Measurements from ENCODE around the gene SETD1B. TPM values are rescaled to one million over a fixed set of nuclear protein-coding genes. Genes with fewer than 3 reads are reported as not detected.

Gene SETD1B
- total and polyA plus RNA-seq, 2 experiments from 2014 or later: 2.5 to 3.8 TPM

DNA sequence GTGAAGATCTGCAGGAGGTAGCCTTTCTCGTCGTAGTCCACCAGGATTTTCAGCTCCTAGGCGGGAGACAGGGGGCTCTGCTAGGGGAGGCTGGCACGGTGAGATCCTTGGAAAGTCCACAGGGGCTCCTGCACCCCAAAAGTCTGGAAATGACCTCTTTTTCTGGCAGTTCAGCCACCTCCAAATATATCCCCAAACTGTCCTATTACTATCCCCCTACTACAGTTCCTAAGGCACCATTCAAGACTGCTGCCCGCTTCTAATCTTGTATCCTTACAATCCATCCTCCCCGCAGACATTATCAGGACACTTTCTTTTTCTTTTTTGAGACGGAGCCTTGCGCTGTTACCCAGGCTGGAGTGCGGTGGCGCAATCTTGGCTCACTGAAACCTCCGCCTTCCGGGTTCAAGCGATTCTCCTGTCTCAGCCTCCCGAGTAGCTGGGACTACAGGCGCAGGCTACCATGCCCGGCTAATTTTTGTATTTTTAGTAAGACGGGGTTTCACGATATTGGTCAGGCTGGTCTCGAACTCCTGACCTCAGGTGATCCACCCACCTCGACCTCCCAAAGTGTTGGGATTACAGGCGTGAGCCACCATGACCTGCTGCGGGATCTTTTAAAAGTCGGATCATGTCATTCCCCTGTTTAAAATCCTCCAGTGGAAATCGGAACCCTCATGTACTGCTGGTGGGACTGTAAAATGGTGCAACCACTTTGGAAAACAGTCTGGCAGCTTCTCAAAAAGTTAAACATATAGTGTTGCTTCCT lies 36.4 kb downstream of the SETD1B start:
- peak overlapping the region; percentile 80 for H3K4me2 ChIP-seq
- no peaks in the 10 kb centered on the region for H3K27me3 ChIP-seq
- H3K27ac ChIP-seq: peak overlapping the region; percentile 32
- no peaks in the 10 kb centered on the region for H3K9me2 ChIP-seq (replicated peaks; ENCODE audit: insufficient read depth)
- TF ChIP-seq, protein P1, sequence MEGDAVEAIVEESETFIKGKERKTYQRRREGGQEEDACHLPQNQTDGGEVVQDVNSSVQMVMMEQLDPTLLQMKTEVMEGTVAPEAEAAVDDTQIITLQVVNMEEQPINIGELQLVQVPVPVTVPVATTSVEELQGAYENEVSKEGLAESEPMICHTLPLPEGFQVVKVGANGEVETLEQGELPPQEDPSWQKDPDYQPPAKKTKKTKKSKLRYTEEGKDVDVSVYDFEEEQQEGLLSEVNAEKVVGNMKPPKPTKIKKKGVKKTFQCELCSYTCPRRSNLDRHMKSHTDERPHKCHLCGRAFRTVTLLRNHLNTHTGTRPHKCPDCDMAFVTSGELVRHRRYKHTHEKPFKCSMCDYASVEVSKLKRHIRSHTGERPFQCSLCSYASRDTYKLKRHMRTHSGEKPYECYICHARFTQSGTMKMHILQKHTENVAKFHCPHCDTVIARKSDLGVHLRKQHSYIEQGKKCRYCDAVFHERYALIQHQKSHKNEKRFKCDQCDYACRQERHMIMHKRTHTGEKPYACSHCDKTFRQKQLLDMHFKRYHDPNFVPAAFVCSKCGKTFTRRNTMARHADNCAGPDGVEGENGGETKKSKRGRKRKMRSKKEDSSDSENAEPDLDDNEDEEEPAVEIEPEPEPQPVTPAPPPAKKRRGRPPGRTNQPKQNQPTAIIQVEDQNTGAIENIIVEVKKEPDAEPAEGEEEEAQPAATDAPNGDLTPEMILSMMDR (IDR thresholded peaks at IDR 0.05; ENCODE audit: poor library complexity): no peak
- TF ChIP-seq EZH2phosphoT487 (IDR thresholded peaks at IDR 0.05; ENCODE audit: low read depth, severe bottlenecking, unreplicated experiment): no peak
- peak overlapping the region; percentile 23 for H3K4me3 ChIP-seq
- H3K79me2 ChIP-seq: no peaks in the 10 kb centered on the region
- H3K9me3 ChIP-seq (ENCODE audit: low read depth): no peaks in the 10 kb centered on the region
- peak overlapping the region; percentile 57 for H2AFZ ChIP-seq
- H3K36me3 ChIP-seq (replicated peaks; ENCODE audit: insufficient read depth, low read depth): no peaks in the 10 kb centered on the region
- DNase-seq (ENCODE audit: low spot score): no peak
- peaks cover 6% of the 10 kb centered on the region for H3K4me1 ChIP-seq (ENCODE audit: insufficient read depth)
- no peaks in the 10 kb centered on the region for H4K20me1 ChIP-seq (ENCODE audit: insufficient read depth, poor library complexity, severe bottlenecking)
- 78% methylated on average over 24 of the region's 24 CpGs for WGBS (ENCODE audit: low lambda C conversion rate, missing lambda C conversion rate)

DNA sequence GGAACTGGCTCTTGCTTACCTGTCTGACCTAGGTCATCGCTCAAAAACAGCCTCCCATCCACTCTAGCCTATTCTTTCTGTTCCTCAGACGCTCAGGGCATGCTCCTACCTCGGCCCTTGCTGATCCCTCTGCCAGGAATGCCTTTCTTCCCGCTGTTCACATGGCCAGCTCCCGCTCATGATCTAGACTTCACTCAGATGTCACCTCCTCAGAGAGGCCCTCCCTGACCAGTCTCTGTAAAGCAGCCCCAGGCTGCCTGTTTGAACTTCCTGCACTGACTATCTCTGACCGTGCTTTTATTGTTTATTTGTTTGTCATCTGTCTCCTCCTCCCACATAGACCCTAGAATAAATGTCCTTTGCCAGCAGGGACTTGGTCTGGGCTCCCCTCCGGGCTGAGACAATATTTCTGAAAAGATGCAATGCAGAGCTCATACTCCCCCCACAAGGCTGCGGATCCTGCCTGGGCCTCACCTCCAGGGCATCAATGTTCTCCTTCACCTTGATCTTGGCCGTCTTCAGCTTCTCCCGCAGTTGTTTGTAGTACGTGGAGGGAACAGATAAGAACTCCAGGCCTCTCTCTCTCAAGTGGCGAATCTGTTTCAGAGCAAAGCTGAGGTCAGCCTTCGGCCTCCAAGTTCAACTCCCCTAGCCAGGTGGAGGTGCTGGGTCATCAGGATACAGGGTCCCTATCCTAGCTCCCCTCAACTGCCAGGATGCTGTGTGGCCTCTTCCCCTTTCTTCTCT lies 39.6 kb downstream of the SETD1B start:
- no peaks in the 10 kb centered on the region for H3K9me3 ChIP-seq (ENCODE audit: low read depth)
- H3K4me1 ChIP-seq (ENCODE audit: insufficient read depth): peaks cover 6% of the 10 kb centered on the region
- peak overlapping the region; percentile 4 for H3K4me2 ChIP-seq
- no peaks in the 10 kb centered on the region for H3K36me3 ChIP-seq (replicated peaks; ENCODE audit: insufficient read depth, low read depth)
- no peaks in the 10 kb centered on the region for H3K27me3 ChIP-seq
- no peak overlapping the region for H3K4me3 ChIP-seq
- no peaks in the 10 kb centered on the region for H3K79me2 ChIP-seq
- H3K27ac ChIP-seq: peak overlapping the region; percentile 58
- H4K20me1 ChIP-seq (ENCODE audit: insufficient read depth, poor library complexity, severe bottlenecking): no peaks in the 10 kb centered on the region
- H3K9me2 ChIP-seq (replicated peaks; ENCODE audit: insufficient read depth): no peaks in the 10 kb centered on the region
- 33% methylated on average over 13 of the region's 13 CpGs for WGBS (ENCODE audit: low lambda C conversion rate, missing lambda C conversion rate)
- TF ChIP-seq EZH2 (IDR thresholded peaks at IDR 0.05; ENCODE audit: borderline replicate concordance) (no peak), EZH2phosphoT487 (IDR thresholded peaks at IDR 0.05; ENCODE audit: low read depth, severe bottlenecking, unreplicated experiment) (no peak)
- TF ChIP-seq, protein P1 (IDR thresholded peaks at IDR 0.05; ENCODE audit: poor library complexity): no peak
- no peak for DNase-seq (ENCODE audit: low spot score)
- peak overlapping the region; percentile 5 for H2AFZ ChIP-seq

DNA sequence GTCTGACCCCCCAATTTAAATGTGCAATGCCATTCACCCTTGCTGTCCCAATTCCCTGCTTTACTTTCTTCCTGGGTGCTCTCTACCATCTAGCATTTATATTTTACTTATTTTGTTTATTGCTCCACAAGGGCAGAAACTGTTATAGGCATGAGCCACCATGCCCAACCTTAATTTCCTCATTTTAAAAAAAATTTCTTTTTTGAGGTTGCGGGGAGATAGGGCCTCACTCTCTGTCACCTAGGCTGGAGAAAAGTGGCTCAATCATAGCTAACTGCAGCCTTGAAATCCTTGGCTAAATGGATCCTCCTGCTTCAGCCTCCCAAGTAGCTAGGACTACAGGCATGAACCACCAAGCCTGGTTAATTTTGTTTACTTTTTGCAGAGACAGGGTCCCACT lies 41.9 kb downstream of the SETD1B start:
- peaks cover 6% of the 10 kb centered on the region for H3K4me1 ChIP-seq (ENCODE audit: insufficient read depth)
- DNase-seq (ENCODE audit: low spot score): no peak
- WGBS (ENCODE audit: low lambda C conversion rate, missing lambda C conversion rate): 95% methylated on average over 1 of the region's 1 CpG
- H3K27ac ChIP-seq: no peak overlapping the region
- H3K4me2 ChIP-seq: no peak overlapping the region
- H3K27me3 ChIP-seq: no peaks in the 10 kb centered on the region
- no peaks in the 10 kb centered on the region for H4K20me1 ChIP-seq (ENCODE audit: insufficient read depth, poor library complexity, severe bottlenecking)
- no peaks in the 10 kb centered on the region for H3K9me2 ChIP-seq (replicated peaks; ENCODE audit: insufficient read depth)
- H3K36me3 ChIP-seq (replicated peaks; ENCODE audit: insufficient read depth, low read depth): no peaks in the 10 kb centered on the region
- TF ChIP-seq EZH2 (IDR thresholded peaks at IDR 0.05; ENCODE audit: borderline replicate concordance) (no peak), EZH2phosphoT487 (IDR thresholded peaks at IDR 0.05; ENCODE audit: low read depth, severe bottlenecking, unreplicated experiment) (no peak)
- TF ChIP-seq, protein P1 (IDR thresholded peaks at IDR 0.05; ENCODE audit: poor library complexity): no peak
- H3K4me3 ChIP-seq: no peak overlapping the region
- no peaks in the 10 kb centered on the region for H3K79me2 ChIP-seq
- H3K9me3 ChIP-seq (ENCODE audit: low read depth): no peaks in the 10 kb centered on the region
- H2AFZ ChIP-seq: no peak overlapping the region
